H1 (cell line): Measurements from ENCODE around the gene SNX25. TPM values are rescaled to one million over a fixed set of nuclear protein-coding genes. Genes with fewer than 3 reads are reported as not detected.

Source experiments
- CTCF ChIA-PET: fragments of 300-600 bp; sonication (Branson Sonifier 250); formaldehyde crosslinking; loops from one replicate; lab custom pipeline; 2021; ENCODE audit not compliant: partially characterized antibody; lab: Charles Lee
- POLR2A ChIA-PET: fragments of 300-600 bp; sonication (Branson Sonifier 250); formaldehyde crosslinking; loops from one replicate; lab custom pipeline; 2021; ENCODE audit warnings: inconsistent platforms; ENCODE audit not compliant: partially characterized antibody; lab: Charles Lee
- DNase-seq, 2 experiments: peaks; one replicate each; pipeline versions ENCODE4 v3.0.0 to v3.0.0-alpha.2; 2010 to 2022; ENCODE audit warnings: low spot score in 2 of 2, low read depth in 1 of 2, mixed read lengths in 1 of 2
- FAIRE-seq: peaks from 2 replicates; lab custom pipeline; 2011; peaks lifted over from hg19 to GRCh38; lab: Jason Lieb, UNC
- H2AFZ ChIP-seq: 2 replicates; pipeline ENCODE4 v1.8.1; 2012; ENCODE audit warnings: low read length, inconsistent platforms
- H2AK5ac ChIP-seq: 2 replicates; pipeline ENCODE4 v1.6.1; 2013; ENCODE audit warnings: low read depth, low read length
- H2BK120ac ChIP-seq: replicated peaks from 2 replicates; pipeline ENCODE3; 2013; ENCODE audit warnings: low read depth, low read length, inconsistent platforms
- H2BK12ac ChIP-seq: 2 replicates; pipeline ENCODE4 v1.6.1; 2013; ENCODE audit warnings: low read depth, low read length
- H2BK15ac ChIP-seq: 2 replicates; pipeline ENCODE4 v1.6.1; 2013; ENCODE audit warnings: low read length
- H2BK20ac ChIP-seq: 2 replicates; pipeline ENCODE4 v1.6.1; 2013; ENCODE audit warnings: low read length
- H2BK5ac ChIP-seq: 2 replicates; pipeline ENCODE4 v1.6.1; 2013; ENCODE audit warnings: low read depth, low read length
- H3K14ac ChIP-seq: 2 replicates; pipeline ENCODE4 v1.6.1; 2013; ENCODE audit warnings: inconsistent platforms; ENCODE audit not compliant: insufficient read length
- H3K18ac ChIP-seq: 2 replicates; pipeline ENCODE4 v1.6.1; 2013; ENCODE audit warnings: low read length; ENCODE audit errors: extremely low read depth
- H3K23ac ChIP-seq: 2 replicates; pipeline ENCODE4 v1.6.1; 2013; ENCODE audit warnings: inconsistent platforms; ENCODE audit not compliant: insufficient read length
- H3K23me2 ChIP-seq: 2 replicates; pipeline ENCODE4 v1.6.1; 2013; ENCODE audit warnings: low read depth, low read length
- H3K27ac ChIP-seq: 2 replicates; pipeline ENCODE4 v1.6.1; 2011; ENCODE audit warnings: low read depth, low read length, inconsistent platforms
- H3K27me3 ChIP-seq, 4 experiments: replicated peaks in 1 of 4; 1 replicate in 1 of 4; 2 replicates in 3 of 4; pipeline versions ENCODE4 v1.6.1 to v1.8.1; 2011 to 2013; ENCODE audit warnings: low read length in 3 of 4, mild to moderate bottlenecking in 3 of 4, inconsistent platforms in 2 of 4, mixed read lengths in 2 of 4, moderate library complexity in 1 of 4; ENCODE audit not compliant: control insufficient read depth in 3 of 4, insufficient read depth in 3 of 4; ENCODE audit errors: extremely low read depth in 1 of 4
- H3K36me3 ChIP-seq, 4 experiments: 2 replicates each; pipeline versions ENCODE4 v1.6.1 to v1.8.1; 2011 to 2013; ENCODE audit warnings: mild to moderate bottlenecking in 4 of 4, low read length in 3 of 4, moderate library complexity in 2 of 4, control low read depth in 1 of 4, inconsistent platforms in 1 of 4; ENCODE audit not compliant: insufficient read depth in 4 of 4, control insufficient read depth in 2 of 4
- H3K4ac ChIP-seq: replicated peaks from 2 replicates; pipeline ENCODE3; 2013; ENCODE audit warnings: low read length, low read depth, mixed read lengths, inconsistent platforms; ENCODE audit not compliant: insufficient read length
- H3K4me1 ChIP-seq, 4 experiments: replicated peaks in 1 of 4; 1 replicate in 1 of 4; 2 replicates in 3 of 4; pipeline versions ENCODE4 v1.6.1 to v1.8.1; 2011 to 2013; ENCODE audit warnings: low read length in 3 of 4, inconsistent platforms in 2 of 4, mixed read lengths in 1 of 4; ENCODE audit not compliant: insufficient read depth in 4 of 4, control insufficient read depth in 3 of 4
- H3K4me2 ChIP-seq, 2 experiments: 2 replicates each; pipeline versions ENCODE4 v1.6.1 to v1.8.1; 2011 to 2013; ENCODE audit warnings: low read depth in 2 of 2, low read length in 2 of 2, control low read depth in 1 of 2, inconsistent platforms in 1 of 2, mild to moderate bottlenecking in 1 of 2; ENCODE audit not compliant: insufficient read depth in 1 of 2
- H3K4me3 ChIP-seq, 4 experiments: fragments of 200-600, 300-600 bp in 1 of 4; sonication (generic), shearing (Covaris generic), sonication (Bioruptor Twin) in 1 of 4; 2 replicates each; pipeline versions ENCODE4 v1.5.1 to v1.8.1; 2011 to 2016; ENCODE audit warnings: low read length in 4 of 4, low read depth in 3 of 4, control low read depth in 2 of 4, inconsistent platforms in 2 of 4, mild to moderate bottlenecking in 2 of 4, mixed read lengths in 1 of 4, moderate library complexity in 1 of 4; ENCODE audit not compliant: insufficient read depth in 2 of 4; ENCODE audit errors: extremely low read depth in 1 of 4
- H3K56ac ChIP-seq: replicated peaks from 2 replicates; pipeline ENCODE3; 2013; ENCODE audit warnings: low read depth, mild to moderate bottlenecking, mixed read lengths, low read length, inconsistent platforms; ENCODE audit not compliant: insufficient read length
- H3K79me1 ChIP-seq: 2 replicates; pipeline ENCODE4 v1.6.1; 2013; ENCODE audit warnings: low read depth, low read length, control low read depth
- H3K79me2 ChIP-seq, 2 experiments: 2 replicates each; pipeline versions ENCODE4 v1.6.1 to v1.8.1; 2012 to 2013; ENCODE audit warnings: low read length in 2 of 2, mild to moderate bottlenecking in 2 of 2, inconsistent platforms in 1 of 2; ENCODE audit not compliant: insufficient read depth in 2 of 2, control insufficient read depth in 1 of 2
- H3K9ac ChIP-seq, 4 experiments: replicated peaks in 1 of 4; 1 replicate in 1 of 4; 2 replicates in 3 of 4; pipeline versions ENCODE4 v1.6.1 to v1.8.1; 2011 to 2013; ENCODE audit warnings: low read depth in 3 of 4, low read length in 3 of 4, control low read depth in 2 of 4, mild to moderate bottlenecking in 2 of 4, moderate library complexity in 2 of 4, inconsistent platforms in 1 of 4; ENCODE audit errors: extremely low read depth in 1 of 4
- H3K9me3 ChIP-seq, 2 experiments: 2 replicates each; pipeline versions ENCODE4 v1.6.1 to v1.8.1; 2012 to 2013; ENCODE audit warnings: mild to moderate bottlenecking in 2 of 2, moderate library complexity in 2 of 2, control low read depth in 1 of 2, inconsistent platforms in 1 of 2, low read depth in 1 of 2, low read length in 1 of 2, mixed read lengths in 1 of 2; ENCODE audit not compliant: insufficient read depth in 2 of 2
- H4K20me1 ChIP-seq, 2 experiments: replicated peaks in 1 of 2; 2 replicates each; pipeline versions ENCODE3 to v1.8.1; 2011 to 2013; ENCODE audit warnings: inconsistent platforms in 2 of 2, low read length in 2 of 2, mild to moderate bottlenecking in 1 of 2; ENCODE audit not compliant: insufficient read depth in 2 of 2, control insufficient read depth in 1 of 2
- H4K5ac ChIP-seq: 2 replicates; pipeline ENCODE4 v1.6.1; 2013; ENCODE audit warnings: low read length, low read depth, mixed read lengths, inconsistent platforms; ENCODE audit not compliant: insufficient read length
- H4K8ac ChIP-seq: 2 replicates; pipeline ENCODE4 v1.8.0; 2013; ENCODE audit warnings: mild to moderate bottlenecking, moderate library complexity, low read length, inconsistent platforms; ENCODE audit not compliant: insufficient read depth; ENCODE audit errors: extremely low read depth
- H4K91ac ChIP-seq: replicated peaks from 2 replicates; pipeline ENCODE3; 2013; ENCODE audit warnings: low read length, mixed read lengths, inconsistent platforms; ENCODE audit not compliant: insufficient read length
- CEBPB ChIP-seq: IDR thresholded peaks from 2 replicates; pipeline ENCODE4 v1.6.1; 2012; ENCODE audit warnings: low read depth, low read length
- CHD2 ChIP-seq: IDR thresholded peaks from 2 replicates; pipeline ENCODE4 v1.6.1; 2012; ENCODE audit warnings: low read length, improper control_type of control experiment
- GABPA ChIP-seq: IDR thresholded peaks from 2 replicates; pipeline ENCODE4 v1.6.1; 2011; ENCODE audit warnings: mild to moderate bottlenecking, low read length, moderate library complexity, borderline replicate concordance; ENCODE audit not compliant: insufficient read depth
- HDAC2 ChIP-seq, 2 experiments: fragments of 300-600 bp in 1 of 2; sonication (generic) in 1 of 2; IDR thresholded peaks; 2 replicates each; pipeline ENCODE4 v1.6.1; 2011 to 2012; ENCODE audit warnings: low read depth in 2 of 2, low read length in 2 of 2, mild to moderate bottlenecking in 2 of 2, moderate library complexity in 2 of 2, borderline replicate concordance in 1 of 2, inconsistent platforms in 1 of 2
- JUN ChIP-seq: IDR thresholded peaks from 2 replicates; pipeline ENCODE4 v1.6.1; 2011; ENCODE audit warnings: low read depth, mild to moderate bottlenecking, improper control_type of control experiment, low read length
- JUND ChIP-seq: IDR thresholded peaks from 2 replicates; pipeline ENCODE4 v1.6.1; 2011; ENCODE audit warnings: mild to moderate bottlenecking, improper control_type of control experiment, low read length
- KDM4A ChIP-seq: IDR thresholded peaks from one replicate; pipeline ENCODE4 v1.7.1; 2012; ENCODE audit warnings: low read depth, mild to moderate bottlenecking, moderate library complexity, low read length, inconsistent platforms; ENCODE audit not compliant: severe bottlenecking
- MAFK ChIP-seq: IDR thresholded peaks from 2 replicates; pipeline ENCODE4 v1.6.1; 2012; ENCODE audit warnings: low read depth, mild to moderate bottlenecking, improper control_type of control experiment, low read length
- NRF1 ChIP-seq: IDR thresholded peaks from 2 replicates; pipeline ENCODE4 v1.6.1; 2011; ENCODE audit warnings: mild to moderate bottlenecking, low read depth, low read length, improper control_type of control experiment
- RAD21 ChIP-seq, 2 experiments: IDR thresholded peaks in 1 of 2; conservative IDR thresholded peaks in 1 of 2; 2 replicates each; pipeline ENCODE4 v1.6.1; 2011; ENCODE audit warnings: low read depth in 2 of 2, low read length in 2 of 2, improper control_type of control experiment in 1 of 2, inconsistent platforms in 1 of 2, mild to moderate bottlenecking in 1 of 2, moderate library complexity in 1 of 2
- SP2 ChIP-seq: IDR thresholded peaks from 2 replicates; pipeline ENCODE4 v1.6.1; 2012; ENCODE audit warnings: mild to moderate bottlenecking, low read length, inconsistent platforms
- TCF12 ChIP-seq: IDR thresholded peaks from 2 replicates; pipeline ENCODE4 v1.6.1; 2011; ENCODE audit warnings: low read depth, mild to moderate bottlenecking, low read length
- WGBS, 2 experiments: shearing (Covaris generic) in 1 of 2; methylation state at CpG; one replicate each; pipeline versions ENCODE4 v1.1.6 to v1.1.7; 2013 to 2015; ENCODE audit warnings: low lambda C conversion rate in 2 of 2, mixed read lengths in 2 of 2, inconsistent platforms in 1 of 2, low coverage in 1 of 2, missing lambda C conversion rate in 1 of 2; ENCODE audit not compliant: insufficient replicate concordance in 2 of 2, insufficient coverage in 1 of 2, insufficient read length in 1 of 2; ENCODE audit errors: extremely low coverage in 1 of 2, missing lambda C conversion rate in 1 of 2; 5-methylcytosine and 5-hydroxymethylcytosine counted together
- polyA plus RNA-seq, 7 experiments: library from polyadenylated mRNA; depleted of rRNA in 3 of 7; stranded (reverse) in 5 of 7; unstranded in 2 of 7; fragments of >200 nt in 5 of 7; fragments of 200-250 nt in 2 of 7; gene quantifications; 1 replicate in 5 of 7; 2 replicates in 1 of 7; 4 replicates in 1 of 7; pipeline versions ENCODE4 v1.2.1 to v1.2.3, GENCODE V29; 2011 to 2013; ENCODE audit warnings: missing spikeins in 2 of 7, mixed read lengths in 2 of 7
- total RNA-seq: library from RNA; stranded (reverse); fragmentation: NEBNext Ultra II Directional; extraction: Animal tissue kit (Norgen Biotek cat#: 25700); gene quantifications from 2 replicates; pipeline ENCODE4 v1.2.1, GENCODE V29; 2021
- TF ChIP-seq, protein P1 (sequence below): IDR thresholded peaks from 2 replicates; pipeline ENCODE4 v1.6.1; 2012; ENCODE audit warnings: inconsistent platforms

SNX25 gene
- total and polyA plus RNA-seq, 2 of the 8 experiments (the other 6 are each of a cell fraction or from before 2014, with no cell fraction given) = 5.4 to 19.9 TPM

GRCh38 chr4:185227713-185228278, 18.4 kb downstream of the SNX25 start:
- no peaks in the 10 kb centered on the region; a peak in 1 of 7 replicates for H3K4me1 ChIP-seq
- peak overlapping the region; percentile 19 for H3K18ac ChIP-seq
- H3K4me2 ChIP-seq = no peak overlapping the region
- no peak overlapping the region for H2BK120ac ChIP-seq
- H3K9me3 ChIP-seq = no peaks in the 10 kb centered on the region
- H3K23me2 ChIP-seq = no peaks in the 10 kb centered on the region
- H2AFZ ChIP-seq = no peak overlapping the region
- DNase-seq (peak in 1 of 2 experiments; percentile 36), FAIRE-seq (no peak)
- H2BK15ac ChIP-seq = no peak overlapping the region
- 0 out of 2 replicates have a peak overlapping the region, but pooled peaks have one; percentile 26 for H2AK5ac ChIP-seq
- no peak overlapping the region for H4K5ac ChIP-seq
- no peak overlapping the region for H3K4me3 ChIP-seq
- no peak overlapping the region for H4K91ac ChIP-seq
- no peaks in the 10 kb centered on the region for H3K27me3 ChIP-seq
- H3K79me1 ChIP-seq = peaks cover 12% of the 10 kb centered on the region; the same call in 1 of the 2 replicates
- H2BK5ac ChIP-seq = no peak overlapping the region
- WGBS, 2 experiments = 85% methylated on average over 9 of the region's 9 CpGs; no CpG with 5 or more reads in 1 of the 2 experiments
- H3K79me2 ChIP-seq = peaks cover 0 to 41% of the 10 kb centered on the region in 2 experiments; a peak in 3 of 4 replicates
- ChIA-PET POLR2A (no interaction called here), CTCF (interaction anchor here (0.7 to 2.5 kb wide), 13 partner anchors 10 to 160 kb away, joined by 3 to 10 read pairs (median 3); no protein-coding TSS in a partner anchor)
- no peak overlapping the region for H3K27ac ChIP-seq
- H3K56ac ChIP-seq = no peak overlapping the region
- 0 out of 2 replicates have a peak overlapping the region, but pooled peaks have one; percentile 27 for H2BK12ac ChIP-seq
- no peak overlapping the region for H3K4ac ChIP-seq
- H4K8ac ChIP-seq = peak overlapping the region; percentile 6; the same call in 1 of the 2 replicates
- peaks cover 4 to 7% of the 10 kb centered on the region in 2 experiments for H4K20me1 ChIP-seq
- H3K14ac ChIP-seq = no peak overlapping the region
- no peaks in the 10 kb centered on the region; a peak in 1 of 8 replicates for H3K36me3 ChIP-seq
- no peak overlapping the region for H3K9ac ChIP-seq
- H3K23ac ChIP-seq = no peak overlapping the region
- H2BK20ac ChIP-seq = no peak overlapping the region
- TF ChIP-seq HDAC2 (IDR thresholded peaks at IDR 0.05; ENCODE audit: borderline replicate concordance in 1 of 2, low read depth in 2 of 2, low read length in 2 of 2) (no peak), GABPA (no peak), JUND (no peak), CHD2 (no peak), MAFK (no peak), KDM4A (no peak), CEBPB (no peak), RAD21 (IDR thresholded peaks at IDR 0.05 in 1 of 2, conservative IDR thresholded peaks at IDR 0.05 in 1 of 2; ENCODE audit: low read depth in 2 of 2, low read length in 2 of 2) (no peak), SP2 (no peak), JUN (no peak), TCF12 (no peak), NRF1 (no peak)
- TF ChIP-seq, protein P1, sequence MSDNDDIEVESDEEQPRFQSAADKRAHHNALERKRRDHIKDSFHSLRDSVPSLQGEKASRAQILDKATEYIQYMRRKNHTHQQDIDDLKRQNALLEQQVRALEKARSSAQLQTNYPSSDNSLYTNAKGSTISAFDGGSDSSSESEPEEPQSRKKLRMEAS = no peak
